ENCODE results near the gene WIPF2.

WIPF2 gene

GRCh38 chr17:40315678-40316570 lies 96.8 kb downstream of the WIPF2 start:
- no peak for DNase-seq

- no peak for DNase-seq
Observed at GRCh38 chr17:40316571-40317344, 97.7 kb downstream of the WIPF2 start.

- DNase-seq: no peak
Observed at GRCh38 chr17:40317345-40317873, 98.3 kb downstream of the WIPF2 start.

- peak; percentile 66 to 88 for DNase-seq
Observed at GRCh38 chr17:40317880-40318829, 99.1 kb downstream of the WIPF2 start.

- DNase-seq: no peak
Observed at GRCh38 chr17:40318830-40319391, 99.8 kb downstream of the WIPF2 start.

- DNase-seq: peak; percentile 33 to 36
Observed at GRCh38 chr17:40319651-40320540, 100.8 kb downstream of the WIPF2 start.

- no peak for DNase-seq
Observed at GRCh38 chr17:40320756-40321523, 101.8 kb downstream of the WIPF2 start.

- no peak for DNase-seq
Observed at GRCh38 chr17:40321524-40321929, 102.4 kb downstream of the WIPF2 start.

GRCh38 chr17:40321961-40322357 lies 102.9 kb downstream of the WIPF2 start:
- DNase-seq: no peak

- peak; percentile 96 to 99 for DNase-seq
Observed at GRCh38 chr17:40322358-40323315, 103.5 kb downstream of the WIPF2 start.

GRCh38 chr17:40323391-40324381 lies 104.6 kb downstream of the WIPF2 start:
- DNase-seq: peak in 1 of 2 donors; percentile 62

GRCh38 chr17:40325156-40326013 lies 106.3 kb downstream of the WIPF2 start:
- DNase-seq: peak in 1 of 2 donors; percentile 34

- no peak for DNase-seq
Observed at GRCh38 chr17:40326014-40326831, 107.1 kb downstream of the WIPF2 start.

- DNase-seq: no peak
Observed at GRCh38 chr17:40326832-40327199, 107.7 kb downstream of the WIPF2 start.

GRCh38 chr17:40327244-40327729 lies 108.2 kb downstream of the WIPF2 start:
- DNase-seq: no peak
